PFSK-1 (cell line): ENCODE data around the gene ACVR1.

Experiments
- FOXP2 ChIP-seq: optimal IDR thresholded peaks from 2 replicates; pipeline ENCODE3; 2011; ENCODE audit warnings: borderline replicate concordance, control low read depth, inconsistent platforms; ENCODE audit not compliant: insufficient read depth; ENCODE audit errors: extremely low read length, extremely low read depth
- POLR2AphosphoS5 ChIP-seq: IDR thresholded peaks from 2 replicates; pipeline ENCODE4 v1.6.1; 2012; ENCODE audit warnings: low read depth, mild to moderate bottlenecking, control low read depth, low read length, moderate library complexity
- REST ChIP-seq, 2 experiments: IDR thresholded peaks; 2 replicates each; pipeline versions ENCODE4 v1.6.1 to v1.8.0; 2011 to 2012; ENCODE audit warnings: low read depth in 2 of 2, low read length in 2 of 2, control low read depth in 1 of 2, inconsistent platforms in 1 of 2, mild to moderate bottlenecking in 1 of 2, moderate library complexity in 1 of 2; ENCODE audit not compliant: insufficient read depth in 1 of 2
- SIN3A ChIP-seq: IDR thresholded peaks from 2 replicates; pipeline ENCODE4 v1.6.1; 2012; ENCODE audit warnings: mild to moderate bottlenecking, low read length, moderate library complexity, borderline replicate concordance; ENCODE audit not compliant: insufficient read depth
- TAF1 ChIP-seq: IDR thresholded peaks from 2 replicates; pipeline ENCODE4 v1.6.1; 2012; ENCODE audit warnings: low read length, control low read depth, borderline replicate concordance; ENCODE audit not compliant: insufficient read depth

Gene ACVR1

GRCh38 chr2:157746234-157746950 lies 129.7 kb downstream of the ACVR1 start:
- no peak for TF ChIP-seq POLR2AphosphoS5
- TF ChIP-seq FOXP2: no peak
- TF ChIP-seq SIN3A: no peak
- TF ChIP-seq REST (IDR thresholded peaks at IDR 0.05; ENCODE audit: insufficient read depth in 1 of 2, low read depth in 2 of 2, low read length in 2 of 2): no peak
- TF ChIP-seq TAF1: no peak

- TF ChIP-seq REST (IDR thresholded peaks at IDR 0.05; ENCODE audit: insufficient read depth in 1 of 2, low read depth in 2 of 2, low read length in 2 of 2) (no peak), POLR2AphosphoS5 (no peak), TAF1 (no peak), SIN3A (no peak), FOXP2 (no peak)
Measured at GRCh38 chr2:157744571-157745076, 131.5 kb downstream of the ACVR1 start.

- TF ChIP-seq REST (IDR thresholded peaks at IDR 0.05; ENCODE audit: insufficient read depth in 1 of 2, low read depth in 2 of 2, low read length in 2 of 2) (no peak), FOXP2 (no peak), SIN3A (no peak), TAF1 (no peak), POLR2AphosphoS5 (no peak)
Measured at GRCh38 chr2:157743051-157743450, 133.1 kb downstream of the ACVR1 start.

- no peak for TF ChIP-seq SIN3A
- no peak for TF ChIP-seq POLR2AphosphoS5
- TF ChIP-seq FOXP2: no peak
- no peak for TF ChIP-seq REST (IDR thresholded peaks at IDR 0.05; ENCODE audit: insufficient read depth in 1 of 2, low read depth in 2 of 2, low read length in 2 of 2)
- no peak for TF ChIP-seq TAF1
Measured at GRCh38 chr2:157741819-157742484, 134.2 kb downstream of the ACVR1 start.
